ENCODE results near the gene NRG3. TPM values are rescaled to one million over a fixed set of nuclear protein-coding genes. Genes with fewer than 3 reads are reported as not detected.
"Not testable (repeated sequence)": the region's sequence is repeated elsewhere in the genome, so short reads cannot be mapped to it uniquely, and the experiment has no call there.

Gene NRG3
- total and polyA plus RNA-seq, 2 of the 4 experiments (the other 2 are of a cell fraction) = not detected

DNA sequence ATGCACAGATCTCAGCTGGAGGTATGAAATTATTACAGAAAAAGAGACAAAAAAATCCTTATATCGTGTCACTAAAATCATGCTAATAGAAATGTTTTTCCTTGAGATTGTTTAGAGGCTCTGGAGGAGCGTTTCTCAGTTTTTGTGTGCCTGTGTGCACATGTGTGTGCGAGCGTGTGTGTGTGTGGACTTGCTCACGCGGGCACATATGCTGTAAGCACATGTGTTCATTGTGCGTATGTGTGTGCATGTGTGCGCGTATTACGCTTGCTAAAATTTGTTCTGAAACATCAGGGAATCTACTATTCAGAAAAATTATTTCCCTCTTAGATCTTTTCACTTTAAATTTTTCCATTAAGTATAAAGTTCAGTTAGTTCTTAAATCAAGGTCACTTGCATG, 1111.2 kb downstream of the NRG3 start:
- Histone ChIP-seq H2BK20ac (ENCODE audit: low read depth, low read length) (no peak overlapping the region), H4K91ac (ENCODE audit: insufficient read depth, low read depth, low read length) (no peak overlapping the region), H3K9me3 (ENCODE audit: control insufficient read depth, insufficient read depth, low read length) (no peaks in the 10 kb centered on the region), H3K56ac (ENCODE audit: extremely low read depth, insufficient read depth, low read length) (no peak overlapping the region), H2BK120ac (ENCODE audit: low read depth, low read length) (no peak overlapping the region), H3K4me2 (ENCODE audit: low read depth, low read length) (no peak overlapping the region), H3K4me3 (ENCODE audit: insufficient read depth, low read depth, low read length) (no peak overlapping the region), H4K20me1 (ENCODE audit: insufficient read depth, low read length) (no peaks in the 10 kb centered on the region), H2BK5ac (ENCODE audit: low read depth, low read length, poor library complexity, severe bottlenecking) (no peak overlapping the region), H3K14ac (replicated peaks; ENCODE audit: low read depth, low read length) (no peak overlapping the region), H2AK5ac (ENCODE audit: low read depth, low read length) (no peak overlapping the region), H3K4me1 (ENCODE audit: control insufficient read depth, insufficient read depth, low read length) (no peaks in the 10 kb centered on the region), H3K18ac (ENCODE audit: low read depth, low read length) (no peak overlapping the region), H4K8ac (ENCODE audit: low read depth in 2 of 2, low read length in 2 of 2) (no peak overlapping the region), H2AK9ac (replicated peaks; ENCODE audit: low read depth, low read length, poor library complexity) (no peak overlapping the region), H2AFZ (replicated peaks; ENCODE audit: low read length, poor library complexity) (no peak overlapping the region), H3K36me3 (ENCODE audit: control insufficient read depth, insufficient read depth, low read length) (no peaks in the 10 kb centered on the region), H4K5ac (ENCODE audit: low read depth, low read length) (no peak overlapping the region), H3K79me1 (ENCODE audit: low read depth in 1 of 2, low read length in 2 of 2) (no peaks in the 10 kb centered on the region), H3K9ac (ENCODE audit: low read depth, low read length) (no peak overlapping the region), H3K23ac (ENCODE audit: low read depth, low read length) (no peak overlapping the region), H3K9me1 (ENCODE audit: insufficient read depth, low read length) (no peaks in the 10 kb centered on the region; the same call in 1 of the 2 replicates), H3K27me3 (ENCODE audit: control insufficient read depth, insufficient read depth, low read length) (no peaks in the 10 kb centered on the region), H2BK15ac (ENCODE audit: low read depth, low read length) (no peak overlapping the region), H3K27ac (ENCODE audit: insufficient read depth, low read length) (no peak overlapping the region), H3K4ac (ENCODE audit: low read depth, low read length) (no peak overlapping the region)
- TF ChIP-seq USF2 (IDR thresholded peaks at IDR 0.05; ENCODE audit: low read depth, low read length) = no peak
- TF ChIP-seq RFX5 (IDR thresholded peaks at IDR 0.05; ENCODE audit: low read depth, low read length) = no peak
- TF ChIP-seq NFE2L2 (IDR thresholded peaks at IDR 0.05; ENCODE audit: low read depth, low read length) = no peak
- TF ChIP-seq CEBPB (IDR thresholded peaks at IDR 0.05; ENCODE audit: low read depth, low read length) = no peak
- TF ChIP-seq SMC3 (IDR thresholded peaks at IDR 0.05; ENCODE audit: low read depth, low read length) = no peak
- TF ChIP-seq RAD21 (IDR thresholded peaks at IDR 0.05; ENCODE audit: low read length) = no peak
- no CpG with 5 or more reads among the region's 10 CpGs for WGBS, 2 experiments (ENCODE audit: extremely low coverage in 2 of 2, insufficient read length in 1 of 2)
- ChIA-PET CTCF (no interaction called here), POLR2A (ENCODE audit: unreplicated experiment) (no interaction called here)
- dilution Hi-C loops (cut with HindIII; ENCODE audit: low sequenced_read_pairs, unreplicated experiment) = no loop called here
- DNase-seq (no peak), ATAC-seq (ENCODE audit: low read depth) (no peak)
- in situ Hi-C loops (cut with MboI; ENCODE audit: low sequenced_read_pairs) = no loop called here
- no TSS peak for BruUV-seq (replicated peaks)
- intact Hi-C loops (cut with micrococcal nuclease) = no loop called here

DNA sequence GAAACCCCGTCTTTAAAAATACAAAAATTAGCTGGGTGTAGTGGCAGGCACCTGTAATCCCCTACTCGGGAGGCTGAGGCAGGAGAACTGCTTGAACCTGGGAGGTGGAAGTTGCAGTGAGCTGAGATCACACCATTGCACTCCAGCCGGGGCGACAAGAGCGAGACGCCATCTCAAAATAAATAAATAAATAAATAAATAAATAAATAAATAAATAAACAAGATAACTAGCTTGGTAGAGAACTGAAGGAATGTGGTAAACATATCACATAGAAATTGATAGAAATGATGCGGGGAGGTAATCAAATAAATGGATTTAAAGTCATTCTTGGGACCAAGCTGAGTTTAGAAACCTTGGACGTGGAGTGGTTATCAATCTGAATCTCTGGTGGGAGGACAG, 1131.5 kb downstream of the NRG3 start:
- H2BK15ac ChIP-seq (ENCODE audit: low read depth, low read length); H3K9me1 ChIP-seq (ENCODE audit: insufficient read depth, low read length); H3K9ac ChIP-seq (ENCODE audit: low read depth, low read length); H3K4me2 ChIP-seq (ENCODE audit: low read depth, low read length); H3K27me3 ChIP-seq (ENCODE audit: control insufficient read depth, insufficient read depth, low read length); dilution Hi-C loops (cut with HindIII; ENCODE audit: low sequenced_read_pairs, unreplicated experiment); H3K14ac ChIP-seq (replicated peaks; ENCODE audit: low read depth, low read length); H3K56ac ChIP-seq (ENCODE audit: extremely low read depth, insufficient read depth, low read length); H2BK5ac ChIP-seq (ENCODE audit: low read depth, low read length, poor library complexity, severe bottlenecking); H2BK120ac ChIP-seq (ENCODE audit: low read depth, low read length); H3K23ac ChIP-seq (ENCODE audit: low read depth, low read length); H3K4me1 ChIP-seq (ENCODE audit: control insufficient read depth, insufficient read depth, low read length); H4K8ac ChIP-seq (ENCODE audit: low read depth in 2 of 2, low read length in 2 of 2); H3K18ac ChIP-seq (ENCODE audit: low read depth, low read length); H3K36me3 ChIP-seq (ENCODE audit: control insufficient read depth, insufficient read depth, low read length); H4K20me1 ChIP-seq (ENCODE audit: insufficient read depth, low read length); ATAC-seq (ENCODE audit: low read depth); H4K91ac ChIP-seq (ENCODE audit: insufficient read depth, low read depth, low read length); H2AFZ ChIP-seq (replicated peaks; ENCODE audit: low read length, poor library complexity); H2BK20ac ChIP-seq (ENCODE audit: low read depth, low read length); intact Hi-C loops (cut with micrococcal nuclease); H2AK5ac ChIP-seq (ENCODE audit: low read depth, low read length); in situ Hi-C loops (cut with MboI; ENCODE audit: low sequenced_read_pairs); H3K4ac ChIP-seq (ENCODE audit: low read depth, low read length); H3K9me3 ChIP-seq (ENCODE audit: control insufficient read depth, insufficient read depth, low read length); H3K4me3 ChIP-seq (ENCODE audit: insufficient read depth, low read depth, low read length); H2AK9ac ChIP-seq (replicated peaks; ENCODE audit: low read depth, low read length, poor library complexity); BruUV-seq (replicated peaks); H3K27ac ChIP-seq (ENCODE audit: insufficient read depth, low read length); DNase-seq; H3K79me1 ChIP-seq (ENCODE audit: low read depth in 1 of 2, low read length in 2 of 2); H4K5ac ChIP-seq (ENCODE audit: low read depth, low read length); POLR2A ChIA-PET (ENCODE audit: unreplicated experiment); CTCF ChIA-PET: not testable (repeated sequence)
- 69% methylated on average over 3 of the region's 8 CpGs; no CpG with 5 or more reads in 1 of the 2 experiments for WGBS, 2 experiments (ENCODE audit: extremely low coverage in 2 of 2, insufficient read length in 1 of 2)

All from IMR-90 (cell line).